Left ventricle myocardium superior (tissue), 1 donor: ENCODE data around the gene FOXO1. TPM values are rescaled to one million over a fixed set of nuclear protein-coding genes. Genes with fewer than 3 reads are reported as not detected.

Experiments used
- ATAC-seq: fragments of 200-7000 bp; cut with Tn5 transposase; one replicate; pipeline ENCODE4 v1.9.1; 2020; ENCODE audit warnings: mild to moderate bottlenecking, moderate library complexity
- DNase-seq: peaks from one replicate; pipeline ENCODE4 v3.0.0-alpha.2; 2020
- intact Hi-C: fragments of 100-400 bp; cut with micrococcal nuclease; formaldehyde crosslinking; loops from one replicate; pipeline ENCODE4 v1.11.0; 2022
- total RNA-seq: library from RNA; stranded (reverse); fragmentation: NEBNext Ultra II Directional; extraction: Animal tissue kit (Norgen Biotek cat#: 25700); gene quantifications from one replicate; pipeline ENCODE4 v1.2.1, GENCODE V29; 2021
- donor health status: DM: no; HTN: yes; CAD: no; lungs with severe emphysema.

FOXO1 gene
- total RNA-seq, 1 donor from 2014 or later = 14.7 TPM

- intact Hi-C loops = no loop called here
- DNase-seq (no peak), ATAC-seq (peak; percentile 22)
These were observed 48.6 kb downstream of the FOXO1 start for GRCh38 chr13:40617801-40618356.

GRCh38 chr13:40615619-40616018 is 50.8 kb downstream of the FOXO1 start:
- DNase-seq = no peak
- ATAC-seq = no peak
- intact Hi-C loops = no loop called here

GRCh38 chr13:40613914-40614313 is 52.5 kb downstream of the FOXO1 start:
- ATAC-seq = peak; percentile 53
- intact Hi-C loops = no loop called here
- peak; percentile 45 for DNase-seq

GRCh38 chr13:40613192-40613818 is 53.1 kb downstream of the FOXO1 start:
- ATAC-seq (peak; percentile 67), DNase-seq (no peak)
- intact Hi-C loops = no loop called here

GRCh38 chr13:40612041-40612440 is 54.4 kb downstream of the FOXO1 start:
- intact Hi-C loops = no loop called here
- DNase-seq (no peak), ATAC-seq (no peak)

- intact Hi-C loops = no loop called here
- no peak for ATAC-seq
- DNase-seq = no peak
These were observed 54.8 kb downstream of the FOXO1 start for GRCh38 chr13:40611635-40612034.

- intact Hi-C loops = no loop called here
- no peak for ATAC-seq
These were observed 55.4 kb downstream of the FOXO1 start for GRCh38 chr13:40611004-40611403.

GRCh38 chr13:40609972-40610726 is 56.3 kb downstream of the FOXO1 start:
- no peak for ATAC-seq
- DNase-seq = no peak
- intact Hi-C loops = no loop called here

More at GRCh38 chr13:40611004-40611403, 55.4 kb downstream of the FOXO1 start:
- DNase-seq = no peak

- no peak for DNase-seq
- intact Hi-C loops = no loop called here
- no peak for ATAC-seq
These were observed 58.1 kb downstream of the FOXO1 start for GRCh38 chr13:40608308-40608707.

- ATAC-seq (no peak), DNase-seq (no peak)
- intact Hi-C loops = no loop called here
These were observed 60.9 kb downstream of the FOXO1 start for GRCh38 chr13:40605573-40605972.

- intact Hi-C loops = no loop called here
- no peak for ATAC-seq
These were observed 62.3 kb downstream of the FOXO1 start for GRCh38 chr13:40604135-40604534.

GRCh38 chr13:40600149-40600751 is 66.2 kb downstream of the FOXO1 start:
- no peak for ATAC-seq
- intact Hi-C loops = no loop called here
- no peak for DNase-seq

More at GRCh38 chr13:40604135-40604534, 62.3 kb downstream of the FOXO1 start:
- DNase-seq = no peak

GRCh38 chr13:40599747-40600146 is 66.7 kb downstream of the FOXO1 start:
- intact Hi-C loops = no loop called here
- DNase-seq (no peak), ATAC-seq (no peak)

GRCh38 chr13:40599124-40599523 is 67.3 kb downstream of the FOXO1 start:
- ATAC-seq (no peak), DNase-seq (no peak)
- intact Hi-C loops = no loop called here

- peak; percentile 44 for ATAC-seq
- intact Hi-C loops = no loop called here
- no peak for DNase-seq
These were observed 67.9 kb downstream of the FOXO1 start for GRCh38 chr13:40598569-40598968.

- intact Hi-C loops = no loop called here
- DNase-seq (peak; percentile 54), ATAC-seq (peak; percentile 68)
These were observed 68.6 kb downstream of the FOXO1 start for GRCh38 chr13:40597735-40598365.

GRCh38 chr13:40596484-40596883 is 70.0 kb downstream of the FOXO1 start:
- ATAC-seq (peak; percentile 16), DNase-seq (no peak)
- intact Hi-C loops = no loop called here

GRCh38 chr13:40595693-40596092 is 70.7 kb downstream of the FOXO1 start:
- DNase-seq (no peak), ATAC-seq (no peak)
- intact Hi-C loops = no loop called here

- intact Hi-C loops = no loop called here
- ATAC-seq = no peak
- no peak for DNase-seq
These were observed 74.4 kb downstream of the FOXO1 start for GRCh38 chr13:40592035-40592434.

GRCh38 chr13:40591091-40591490 is 75.3 kb downstream of the FOXO1 start:
- intact Hi-C loops = no loop called here
- DNase-seq = no peak
- ATAC-seq = no peak
